HG03469 (cell line): Measurements from ENCODE around the gene SREBF1.

Source experiments
- ATAC-seq: cut with Tn5 transposase; IDR thresholded peaks from one replicate; pipeline ENCODE4 v1.9.1; 2021; ENCODE audit warnings: mild to moderate bottlenecking, moderate library complexity, moderate number of reproducible peaks; ENCODE audit not compliant: unreplicated experiment

SREBF1 gene

DNA sequence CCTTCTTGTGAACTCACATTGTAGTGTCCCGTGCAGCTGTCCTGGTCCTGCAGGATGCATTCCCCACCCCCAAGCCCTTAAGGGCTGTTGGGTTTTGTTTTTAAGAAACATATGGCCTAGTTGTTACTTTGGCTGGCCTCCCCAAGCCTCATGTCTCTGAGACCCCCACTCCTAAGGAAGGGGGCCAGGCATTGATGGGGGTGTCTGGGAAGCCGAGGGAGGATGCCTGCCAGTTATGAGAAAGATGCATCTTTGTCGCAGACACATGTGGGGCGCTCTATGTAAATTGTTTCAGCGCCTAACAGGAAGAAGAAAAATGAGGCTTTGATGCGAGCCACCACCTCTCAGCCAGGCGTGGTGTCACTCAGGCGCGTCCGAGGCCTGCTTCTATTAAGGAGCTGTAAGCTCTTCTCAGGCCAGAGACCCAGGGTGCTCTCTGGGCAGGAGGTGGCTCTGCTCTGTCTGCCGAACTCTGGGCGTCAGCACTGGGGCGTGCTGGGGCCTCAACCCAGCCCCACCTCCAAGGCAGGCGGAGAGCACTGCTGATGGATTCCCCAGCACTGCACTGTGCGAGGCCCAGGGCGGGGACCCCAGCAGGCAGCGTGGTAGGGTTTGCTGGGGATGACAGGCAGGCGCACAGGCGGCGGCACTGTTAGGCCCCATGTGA lies 70.6 kb downstream of the SREBF1 start:
- ATAC-seq = no peak

DNA sequence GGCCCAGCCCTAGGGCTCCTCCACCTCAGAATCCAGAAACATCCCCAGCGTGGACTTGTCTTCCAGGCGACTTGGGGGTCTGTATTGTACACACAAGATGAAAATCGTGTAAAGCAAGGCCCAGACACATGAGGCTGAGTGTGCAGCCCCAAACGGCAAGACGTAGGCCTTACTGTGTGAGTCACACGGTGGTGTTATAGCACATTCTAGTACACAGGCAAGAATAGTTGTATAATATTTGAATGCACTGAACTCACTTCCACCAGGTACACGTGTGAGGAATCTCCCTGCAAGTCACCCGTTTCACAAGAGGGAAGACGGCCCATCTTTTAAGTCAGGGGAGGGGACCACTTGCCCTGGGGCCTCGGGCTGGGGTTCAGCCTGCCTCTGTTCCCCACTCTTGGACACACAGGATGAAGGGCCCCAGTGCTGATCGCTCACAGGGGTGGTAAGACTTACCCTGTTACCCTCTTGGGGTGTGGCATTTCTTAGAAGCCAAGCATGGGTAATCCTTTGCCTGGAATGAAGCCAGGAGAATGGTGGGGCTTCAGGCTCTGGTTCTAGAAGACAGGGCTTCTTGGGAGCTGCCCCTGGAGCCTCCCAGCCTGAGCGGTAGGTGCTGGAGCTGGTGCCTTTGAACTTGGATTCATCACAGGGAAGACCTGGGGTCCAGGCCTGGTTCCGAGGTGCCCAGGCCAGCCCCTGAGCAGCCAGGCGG lies 71.3 kb downstream of the SREBF1 start:
- ATAC-seq = no peak

DNA sequence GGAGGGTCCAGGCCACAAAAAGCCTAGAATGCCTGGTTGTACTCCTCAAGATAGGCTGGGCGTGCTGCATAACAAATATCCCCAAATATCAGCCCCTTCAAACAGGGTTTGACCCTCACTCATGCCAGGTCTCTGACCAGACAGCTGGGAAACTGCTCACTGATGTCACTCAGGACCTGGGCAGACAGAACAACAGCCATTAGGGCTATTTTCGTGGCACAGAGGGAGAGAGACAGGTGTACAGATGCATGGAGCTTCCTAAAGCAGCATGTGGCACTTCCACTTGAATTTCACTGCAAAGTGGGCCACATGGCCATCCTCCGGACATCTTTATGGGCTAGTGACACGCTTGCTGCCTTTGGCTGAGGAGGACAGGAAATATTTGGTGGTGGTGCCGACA lies 73.1 kb downstream of the SREBF1 start:
- no peak for ATAC-seq

DNA sequence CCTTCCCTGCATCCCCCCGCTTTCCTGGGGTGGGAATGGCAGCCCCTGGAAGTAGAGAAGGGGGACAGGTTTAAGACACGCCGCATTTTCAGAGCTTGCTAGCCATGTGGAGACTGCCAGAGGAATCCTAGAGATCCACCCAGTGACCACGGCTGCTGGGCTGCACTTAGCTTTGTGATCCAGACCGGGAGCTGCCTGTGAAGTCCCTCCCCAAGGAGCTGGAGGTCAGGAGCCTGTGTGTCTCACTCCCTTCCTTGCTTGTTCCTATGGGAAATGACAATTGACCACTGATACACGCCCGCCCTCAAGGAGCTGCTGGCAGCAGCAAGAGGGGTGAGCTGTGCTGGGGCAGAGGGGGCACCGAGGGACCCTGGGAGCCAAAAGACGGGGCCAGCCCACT lies 73.7 kb downstream of the SREBF1 start:
- ATAC-seq = no peak

DNA sequence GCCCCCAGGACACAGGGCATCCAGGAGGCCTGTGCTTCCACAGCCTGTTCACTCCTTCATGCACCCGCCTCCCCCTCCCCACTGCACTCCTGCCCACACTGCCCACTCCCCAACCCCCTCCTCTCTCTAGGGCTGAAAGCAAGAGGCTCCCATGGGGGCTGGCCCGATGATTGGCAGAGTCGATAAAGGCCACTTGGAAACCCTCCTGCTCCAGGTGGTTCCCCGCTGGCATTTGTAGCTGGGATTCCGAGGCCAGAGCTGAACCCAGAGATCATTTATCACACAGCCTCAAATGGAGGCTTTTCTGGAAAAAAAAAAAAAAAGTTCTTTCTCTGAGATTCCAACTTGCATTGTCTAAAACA lies 74.1 kb downstream of the SREBF1 start:
- no peak for ATAC-seq
